ENCODE results near the gene CEP250.

GRCh38 chr20:35448788-35449373 lies 6.5 kb upstream of the CEP250 start:
- TF ChIP-seq CTCF (IDR thresholded peaks at IDR 0.05; ENCODE audit: poor library complexity, severe bottlenecking): no peak
- TF ChIP-seq TAF1 (IDR thresholded peaks at IDR 0.05; ENCODE audit: low read depth): no peak
- TF ChIP-seq EZH2 (IDR thresholded peaks at IDR 0.05; ENCODE audit: borderline replicate concordance, insufficient read depth, low read length, poor library complexity, severe bottlenecking): no peak
- TF ChIP-seq RAD21 (conservative IDR thresholded peaks at IDR 0.05): no peak
- no peak for TF ChIP-seq SMC3 (conservative IDR thresholded peaks at IDR 0.05; ENCODE audit: poor library complexity)
- no peak for TF ChIP-seq POLR2AphosphoS5 (IDR thresholded peaks at IDR 0.05)

Measured in neural cell (in vitro differentiated cells).